CD4-positive, alpha-beta T cell treated with Interleukin-17A for 4 hours (primary cell): ENCODE measurements around the gene SMURF2.
A peak's percentile ranks its signal among the peaks of the same experiment; 100 is the strongest.
"Not testable (repeated sequence)": the region's sequence is repeated elsewhere in the genome, so short reads cannot be mapped to it uniquely, and the experiment has no call there.

Experiments used
- DNase-seq: peaks from one replicate; pipeline ENCODE4 v3.0.0-alpha.2; 2020; ENCODE audit warnings: mixed read lengths

Gene SMURF2

GRCh38 chr17:64583038-64583437 is 79.1 kb downstream of the SMURF2 start:
- DNase-seq = no peak

- DNase-seq = no peak
These were observed 81.5 kb downstream of the SMURF2 start for GRCh38 chr17:64580384-64581315.

DNA sequence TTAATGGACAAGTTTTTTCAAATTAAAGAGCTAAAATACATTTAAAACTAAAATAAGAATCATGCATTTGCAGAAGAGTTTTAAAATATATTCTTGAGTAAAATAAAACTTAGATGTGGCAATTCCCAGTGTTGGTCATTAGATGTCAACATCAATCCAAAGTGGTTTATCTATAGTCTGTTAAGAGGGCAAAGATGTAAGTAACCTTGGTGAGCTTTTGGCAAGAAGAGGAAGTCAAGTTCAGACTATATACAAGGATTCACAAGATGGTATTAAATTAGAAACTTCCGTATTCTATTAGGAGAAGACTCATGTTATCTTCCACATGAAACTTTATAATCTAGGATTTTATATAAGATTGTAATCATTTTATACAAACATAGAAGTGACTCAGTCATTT is 82.2 kb downstream of the SMURF2 start:
- no peak for DNase-seq

DNA sequence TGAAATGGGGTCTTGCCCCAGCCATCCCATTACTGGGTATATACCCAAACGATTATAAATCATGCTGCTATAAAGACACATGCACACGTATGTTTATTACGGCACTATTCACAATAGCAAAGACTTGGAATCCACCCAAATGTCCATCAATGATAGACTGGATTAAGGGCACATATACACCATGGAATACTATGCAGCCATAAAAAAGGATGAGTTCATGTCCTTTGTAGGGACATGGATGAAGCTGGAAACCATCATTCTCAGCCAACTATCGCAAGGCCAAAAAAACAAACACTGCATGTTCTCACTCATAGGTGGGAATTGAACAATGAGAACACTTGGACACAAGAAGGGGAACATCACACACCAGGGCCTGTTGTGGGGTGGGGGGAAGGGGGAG is 85.1 kb downstream of the SMURF2 start:
- DNase-seq = not testable (repeated sequence)

GRCh38 chr17:64575431-64575830 is 86.7 kb downstream of the SMURF2 start:
- DNase-seq = no peak

GRCh38 chr17:64574646-64575045 is 87.5 kb downstream of the SMURF2 start:
- no peak for DNase-seq

- no peak for DNase-seq
These were observed 88.9 kb downstream of the SMURF2 start for GRCh38 chr17:64573214-64573613.

DNA sequence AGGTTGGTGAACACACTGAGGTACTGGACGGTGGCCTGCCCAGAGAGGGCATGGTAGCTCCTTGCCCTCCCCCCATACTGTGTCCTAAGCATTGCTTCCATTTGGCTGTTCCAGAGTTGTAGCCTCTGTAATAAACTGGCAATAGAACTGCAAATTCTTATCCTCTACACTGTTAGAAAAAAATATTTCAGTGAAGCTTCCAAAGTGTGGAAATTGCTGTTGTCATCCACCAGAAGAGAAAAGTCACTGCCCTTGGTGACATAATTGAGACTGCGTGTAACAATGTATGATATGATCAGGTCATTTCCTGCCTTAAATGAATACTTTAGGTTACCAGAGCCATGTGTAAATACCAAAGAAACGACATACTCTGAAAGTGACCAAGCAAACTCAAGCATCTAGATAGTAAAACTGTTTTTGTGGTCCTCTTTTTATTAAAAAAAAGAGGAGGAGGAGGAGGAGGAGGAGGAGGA is 89.4 kb downstream of the SMURF2 start:
- DNase-seq = no peak

- no peak for DNase-seq
These were observed 90.4 kb downstream of the SMURF2 start for GRCh38 chr17:64571746-64572145.

DNA sequence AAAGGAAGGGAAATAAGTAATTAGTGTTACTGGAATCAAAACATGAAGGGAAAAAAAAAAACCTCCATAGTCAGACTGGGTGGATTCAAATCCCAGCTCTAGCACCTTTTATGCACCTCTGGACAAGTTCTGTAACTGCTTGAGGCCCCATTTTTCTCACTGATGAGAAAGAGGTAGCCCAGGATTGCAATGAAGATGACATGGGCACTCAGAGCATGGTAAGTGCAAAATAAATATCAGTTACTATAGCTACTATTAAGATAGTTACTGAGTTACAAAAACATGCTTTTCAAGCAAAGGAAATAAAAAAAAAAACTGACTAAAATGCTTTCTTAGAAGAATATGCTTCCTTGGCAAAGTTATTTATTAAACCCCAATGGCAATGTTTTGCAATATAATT is 96.5 kb downstream of the SMURF2 start:
- DNase-seq = no peak

- no peak for DNase-seq
These were observed 98.0 kb downstream of the SMURF2 start for GRCh38 chr17:64564098-64564497.

DNA sequence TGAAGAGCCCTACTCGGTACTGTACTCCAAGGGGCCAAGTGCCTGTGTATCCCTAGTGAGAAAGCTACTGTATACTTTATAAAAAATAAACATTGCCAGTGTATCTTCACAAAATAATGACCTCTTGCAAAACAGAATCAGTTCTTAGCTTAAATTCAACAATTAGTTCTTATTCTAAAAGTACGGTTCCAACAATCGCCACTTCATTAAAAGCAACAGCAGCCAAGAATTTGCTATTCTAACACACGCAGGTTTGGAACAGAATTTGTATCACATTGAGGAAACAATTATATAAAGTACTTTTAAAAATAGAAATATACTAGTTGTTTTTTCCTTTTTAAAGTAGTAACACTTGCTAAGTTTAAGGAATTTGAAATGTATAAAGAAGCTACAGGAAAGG is 106.8 kb downstream of the SMURF2 start:
- DNase-seq = no peak

- no peak for DNase-seq
These were observed 108.0 kb downstream of the SMURF2 start for GRCh38 chr17:64554028-64554637.

DNA sequence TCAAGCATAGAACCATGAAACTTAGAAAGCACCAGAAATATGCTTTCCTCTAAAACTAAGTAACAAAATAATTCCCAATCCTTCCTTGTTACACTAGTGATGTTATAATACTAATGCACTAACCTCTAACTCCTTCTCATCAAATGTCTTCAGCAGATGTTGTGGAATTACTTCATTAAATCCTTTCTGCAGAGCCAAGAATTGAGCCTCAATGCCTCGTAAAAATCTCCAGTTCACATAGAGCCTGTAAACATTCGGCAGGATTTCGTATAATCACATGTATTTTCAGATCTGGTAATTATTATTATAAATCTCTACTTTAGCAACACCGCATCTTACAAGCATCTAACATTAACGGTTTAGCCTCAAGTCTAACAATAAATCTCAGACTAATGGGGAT is 110.6 kb downstream of the SMURF2 start:
- no peak for DNase-seq

GRCh38 chr17:64547319-64547718 is 114.8 kb downstream of the SMURF2 start:
- no peak for DNase-seq

DNA sequence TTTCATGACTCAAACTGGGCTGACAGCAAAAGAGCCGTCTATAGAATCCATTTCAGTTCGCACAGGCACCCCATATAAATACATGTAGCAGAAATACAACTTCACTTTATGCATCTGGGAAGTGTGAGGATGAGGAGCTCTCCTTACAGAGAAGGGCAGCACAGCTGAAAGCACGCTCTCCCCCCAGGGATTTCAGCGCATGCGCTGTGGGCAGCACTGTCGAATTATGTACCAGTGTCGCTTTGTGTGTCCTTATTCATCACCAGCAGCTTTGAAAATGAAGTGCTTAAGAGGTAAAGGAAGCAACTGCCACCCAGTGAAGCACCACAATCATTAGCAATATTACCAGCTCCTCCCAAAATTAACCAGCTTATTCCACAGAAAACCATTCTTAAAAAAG is 115.4 kb downstream of the SMURF2 start:
- DNase-seq = no peak

DNA sequence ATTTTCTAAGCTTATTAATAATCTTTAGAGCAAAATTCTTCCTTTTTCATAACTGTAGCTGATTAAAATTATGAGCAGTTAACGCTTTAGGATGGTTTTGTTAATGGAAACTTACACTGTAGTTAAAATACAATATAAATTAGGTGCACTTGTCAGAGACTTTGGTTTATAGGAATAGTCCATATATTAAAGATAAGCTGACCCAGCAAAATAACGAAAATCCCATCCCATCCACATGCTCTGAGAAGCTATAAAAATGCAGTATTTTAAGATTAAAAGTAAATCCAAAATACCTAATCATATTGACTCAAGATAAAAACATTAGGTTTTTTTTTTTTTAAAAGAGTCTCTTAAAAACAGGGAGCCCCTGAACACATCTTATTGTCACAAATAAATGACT is 117.4 kb downstream of the SMURF2 start:
- no peak for DNase-seq

GRCh38 chr17:64540118-64540776 is 121.9 kb downstream of the SMURF2 start:
- DNase-seq = no peak

- DNase-seq = no peak
These were observed 123.5 kb downstream of the SMURF2 start for GRCh38 chr17:64538508-64539130.

DNA sequence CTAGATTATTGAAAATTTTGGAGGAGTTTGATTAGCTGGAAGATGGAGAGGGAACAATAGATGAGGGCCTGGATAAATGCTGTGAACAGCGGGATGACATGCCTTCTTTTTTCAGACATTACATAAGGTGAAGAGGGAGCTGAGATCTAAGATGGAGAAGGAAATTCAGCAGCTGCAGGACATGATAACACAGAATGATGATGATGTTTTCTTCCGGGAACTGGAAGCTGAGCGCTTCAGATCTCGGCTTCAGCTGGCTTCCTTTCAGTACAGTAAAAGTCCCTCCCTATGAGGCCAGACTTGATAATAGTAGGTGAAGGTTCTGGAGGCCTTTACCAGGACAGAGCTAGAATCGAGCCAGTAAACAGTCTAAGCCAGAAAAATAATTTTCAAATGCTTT is 124.6 kb downstream of the SMURF2 start:
- no peak for DNase-seq

DNA sequence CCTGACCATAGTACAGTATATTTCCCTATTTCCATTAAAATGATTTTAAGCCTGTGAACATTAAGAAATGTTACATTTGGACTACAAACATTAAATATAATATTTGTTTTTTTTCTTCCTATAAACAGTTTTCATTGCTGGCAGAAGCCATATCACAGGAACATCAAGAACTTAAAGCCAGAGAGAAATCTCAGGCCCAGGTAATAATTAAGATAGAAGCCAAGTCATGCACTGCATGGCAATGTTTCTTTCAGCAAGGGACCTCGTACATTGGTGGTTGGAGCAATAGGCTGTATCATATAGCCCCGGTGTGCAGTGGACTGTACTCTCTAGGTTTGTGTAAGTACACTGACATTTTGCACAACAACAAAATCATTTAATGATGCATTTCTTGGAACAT is 125.2 kb downstream of the SMURF2 start:
- no peak for DNase-seq

- DNase-seq = no peak
These were observed 126.8 kb downstream of the SMURF2 start for GRCh38 chr17:64535357-64535756.

- peak; percentile 17 for DNase-seq
These were observed 127.9 kb downstream of the SMURF2 start for GRCh38 chr17:64534187-64534586.
